ENCODE results near the gene ZNF155. TPM values are rescaled to one million over a fixed set of nuclear protein-coding genes. Genes with fewer than 3 reads are reported as not detected.

The ZNF155 gene
- total and polyA plus RNA-seq, 2 donors (not counting 1 experiment from before 2014, with no cell fraction given), result 3.8 to 8.4 TPM

GRCh38 chr19:44002212-44002565 is 18.2 kb downstream of the ZNF155 start:
- no peak for TF ChIP-seq CTCF (IDR thresholded peaks at IDR 0.05)
- TF ChIP-seq EZH2 (IDR thresholded peaks at IDR 0.05; ENCODE audit: borderline replicate concordance, insufficient read depth, low read depth, low read length, poor library complexity, severe bottlenecking), result no peak
- Histone ChIP-seq H3K4me2 (replicated peaks; ENCODE audit: low read depth, low read length, poor library complexity, severe bottlenecking) (peak overlapping the region; percentile 92), H3K9ac (ENCODE audit: low read length) (peak overlapping the region; percentile 93), H3K36me3 (replicated peaks in 1 of 2; ENCODE audit: control extremely low read depth in 1 of 2, control insufficient read depth in 1 of 2, extremely low read depth in 1 of 2, insufficient read depth in 2 of 2, low read length in 1 of 2) (peaks cover under 1 to 7% of the 10 kb centered on the region in 2 experiments), H2AFZ (ENCODE audit: insufficient read depth, low read depth, low read length, poor library complexity, severe bottlenecking) (peak overlapping the region; percentile 100), H3K79me2 (ENCODE audit: control insufficient read depth, insufficient read depth, low read length) (peaks cover 23% of the 10 kb centered on the region), H3K4me1 (ENCODE audit: control insufficient read depth in 2 of 2, insufficient read depth in 2 of 2, low read length in 2 of 2) (peaks cover 13 to 14% of the 10 kb centered on the region in 2 donors), H3K4me3 (ENCODE audit: control extremely low read depth in 1 of 5, extremely low read depth in 1 of 5, insufficient read depth in 1 of 5, low read depth in 2 of 5, low read length in 4 of 5) (peak overlapping the region; percentile 75 to 96 (median 89)), H4K20me1 (ENCODE audit: control insufficient read depth, insufficient read depth, low read length, poor library complexity, severe bottlenecking) (no peaks in the 10 kb centered on the region), H3K9me3 (ENCODE audit: control extremely low read depth in 1 of 3, control insufficient read depth in 2 of 3, insufficient read depth in 1 of 3, low read length in 2 of 3) (peaks cover 3 to 20% (median 5%) of the 10 kb centered on the region in 3 donors), H3K27me3 (replicated peaks in 1 of 4; ENCODE audit: control extremely low read depth in 1 of 4, control insufficient read depth in 3 of 4, insufficient read depth in 4 of 4, low read length in 3 of 4) (no peaks in the 10 kb centered on the region), H3K27ac (ENCODE audit: low read length in 2 of 2) (peak overlapping the region; percentile 48 to 78)
- Mint-ChIP-seq H3K27me3 (no peaks in the 10 kb centered on the region), H3K9me3 (ENCODE audit: insufficient read depth) (peaks cover 13% of the 10 kb centered on the region), H3K4me3 (peak overlapping the region; percentile 99), H3K4me1 (peaks cover 19% of the 10 kb centered on the region), H3K27ac (peak overlapping the region; percentile 95)
- CTCF ChIA-PET, result no interaction called here
- WGBS (ENCODE audit: insufficient coverage), result 8% methylated on average over 5 of the region's 8 CpGs
- POLR2A ChIA-PET, result no interaction called here
- intact Hi-C loops (cut with micrococcal nuclease), result loop anchor here (1.0 to 5.0 kb wide), 13 partner anchors 19 to 498 kb away; partner anchors contain the start of genes ZNF180, ZNF221, ZNF222 and ZNF224
- ATAC-seq (ENCODE audit: low read depth) (no peak), DNase-seq (no peak)
